Caco-2 (cell line): ENCODE measurements around the gene NOM1. TPM values are rescaled to one million over a fixed set of nuclear protein-coding genes. Genes with fewer than 3 reads are reported as not detected.

Source experiments
- BruUV-seq: library from RNA; stranded (reverse); fragments of 400-500 nt; replicated peaks from 2 replicates; lab custom pipeline; 2021; lab: Mats Ljungman, UMichigan
- CTCF ChIA-PET: fragments of 300-600 bp; sonication (Branson Sonifier 250); formaldehyde crosslinking; loops from one replicate; lab custom pipeline; 2022; ENCODE audit warnings: antibody characterized with exemption; lab: Charles Lee
- POLR2A ChIA-PET: fragments of 300-600 bp; sonication (Branson Sonifier 250); formaldehyde crosslinking; loops from one replicate; lab custom pipeline; 2022; ENCODE audit warnings: antibody characterized with exemption; lab: Charles Lee
- DNase-seq, 2 experiments: peaks; one replicate each; pipeline versions ENCODE4 v3.0.0 to v3.0.0-alpha.2; 2020 to 2022
- H3K27me3 ChIP-seq: replicated peaks from 2 replicates; pipeline ENCODE4 v1.6.0; 2011; ENCODE audit warnings: low read length; ENCODE audit not compliant: control insufficient read depth, insufficient read depth
- H3K36me3 ChIP-seq: 2 replicates; pipeline ENCODE4 v1.5.1; 2011; ENCODE audit warnings: low read length; ENCODE audit not compliant: control insufficient read depth, insufficient read depth
- H3K4me1 ChIP-seq: fragments of 250-450 bp; sonication (Bioruptor Pico); 2 replicates; pipeline ENCODE4 v1.5.1; 2020; ENCODE audit warnings: mild to moderate bottlenecking
- H3K4me3 ChIP-seq: 2 replicates; pipeline ENCODE4 v1.5.1; 2011; ENCODE audit warnings: low read depth, mild to moderate bottlenecking, control low read depth, low read length
- H3K9me3 ChIP-seq: fragments of 250-450 bp; sonication (Bioruptor Pico); 2 replicates; pipeline ENCODE4 v1.5.1; 2020; ENCODE audit warnings: mild to moderate bottlenecking, moderate library complexity
- H3K27ac Mint-ChIP-seq: one replicate; pipeline ENCODE4 v1.8.0; 2022; ENCODE audit warnings: mixed read lengths; ENCODE audit not compliant: unreplicated experiment
- H3K27me3 Mint-ChIP-seq: one replicate; pipeline ENCODE4 v1.8.0; 2022; ENCODE audit warnings: mixed read lengths; ENCODE audit not compliant: insufficient read depth, unreplicated experiment
- H3K36me3 Mint-ChIP-seq: one replicate; pipeline ENCODE4 v1.8.0; 2022; ENCODE audit warnings: mild to moderate bottlenecking, mixed read lengths; ENCODE audit not compliant: insufficient read depth, unreplicated experiment
- H3K4me1 Mint-ChIP-seq: one replicate; pipeline ENCODE4 v1.8.0; 2022; ENCODE audit warnings: low read depth, mixed read lengths; ENCODE audit not compliant: unreplicated experiment
- H3K4me3 Mint-ChIP-seq: one replicate; pipeline ENCODE4 v1.8.0; 2022; ENCODE audit warnings: mild to moderate bottlenecking, moderate library complexity, mixed read lengths; ENCODE audit not compliant: unreplicated experiment
- H3K9me3 Mint-ChIP-seq: one replicate; pipeline ENCODE4 v1.8.0; 2022; ENCODE audit warnings: mixed read lengths; ENCODE audit not compliant: unreplicated experiment
- intact Hi-C: fragments of 100-400 bp; cut with micrococcal nuclease; formaldehyde crosslinking; loops from one replicate; pipeline ENCODE4 v1.10.0; 2022; ENCODE audit not compliant: unreplicated experiment
- total RNA-seq: library from RNA; stranded (reverse); gene quantifications from 2 replicates; pipeline ENCODE4 v1.2.3, GENCODE V29; 2022
- TF ChIP-seq, protein P1 (sequence below), 2 experiments: fragments of 200-600 bp in 1 of 2; IDR thresholded peaks; 1 replicate in 1 of 2; 2 replicates in 1 of 2; pipeline versions ENCODE4 v1.5.1 to v1.8.0; 2011 to 2022; ENCODE audit warnings: antibody characterized with exemption in 1 of 2, control low read depth in 1 of 2, inconsistent platforms in 1 of 2, low read depth in 1 of 2, low read length in 1 of 2, mild to moderate bottlenecking in 1 of 2, moderate library complexity in 1 of 2; ENCODE audit not compliant: insufficient read depth in 1 of 2, severe bottlenecking in 1 of 2, unreplicated experiment in 1 of 2

The NOM1 gene
- total RNA-seq, 1 experiment from 2014 or later = 37.7 TPM

- no peaks in the 10 kb centered on the region for H3K27me3 ChIP-seq
- CTCF ChIA-PET = no interaction called here
- peaks cover 5% of the 10 kb centered on the region for H3K36me3 Mint-ChIP-seq
- H3K4me3 Mint-ChIP-seq = peak overlapping the region; percentile 33
- TF ChIP-seq, protein P1, sequence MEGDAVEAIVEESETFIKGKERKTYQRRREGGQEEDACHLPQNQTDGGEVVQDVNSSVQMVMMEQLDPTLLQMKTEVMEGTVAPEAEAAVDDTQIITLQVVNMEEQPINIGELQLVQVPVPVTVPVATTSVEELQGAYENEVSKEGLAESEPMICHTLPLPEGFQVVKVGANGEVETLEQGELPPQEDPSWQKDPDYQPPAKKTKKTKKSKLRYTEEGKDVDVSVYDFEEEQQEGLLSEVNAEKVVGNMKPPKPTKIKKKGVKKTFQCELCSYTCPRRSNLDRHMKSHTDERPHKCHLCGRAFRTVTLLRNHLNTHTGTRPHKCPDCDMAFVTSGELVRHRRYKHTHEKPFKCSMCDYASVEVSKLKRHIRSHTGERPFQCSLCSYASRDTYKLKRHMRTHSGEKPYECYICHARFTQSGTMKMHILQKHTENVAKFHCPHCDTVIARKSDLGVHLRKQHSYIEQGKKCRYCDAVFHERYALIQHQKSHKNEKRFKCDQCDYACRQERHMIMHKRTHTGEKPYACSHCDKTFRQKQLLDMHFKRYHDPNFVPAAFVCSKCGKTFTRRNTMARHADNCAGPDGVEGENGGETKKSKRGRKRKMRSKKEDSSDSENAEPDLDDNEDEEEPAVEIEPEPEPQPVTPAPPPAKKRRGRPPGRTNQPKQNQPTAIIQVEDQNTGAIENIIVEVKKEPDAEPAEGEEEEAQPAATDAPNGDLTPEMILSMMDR (IDR thresholded peaks at IDR 0.05; ENCODE audit: insufficient read depth in 1 of 2, low read depth in 1 of 2, low read length in 1 of 2, severe bottlenecking in 1 of 2, unreplicated experiment in 1 of 2) = no peak
- POLR2A ChIA-PET = no interaction called here
- peak overlapping the region; percentile 36 for H3K4me3 ChIP-seq
- no peaks in the 10 kb centered on the region; the same call in 1 of the 2 replicates for H3K4me1 ChIP-seq
- no peaks in the 10 kb centered on the region for H3K9me3 Mint-ChIP-seq
- no peaks in the 10 kb centered on the region for H3K9me3 ChIP-seq
- H3K27ac Mint-ChIP-seq = no peak overlapping the region
- no peak for DNase-seq
- H3K27me3 Mint-ChIP-seq = no peaks in the 10 kb centered on the region
- intact Hi-C loops = no loop called here
- H3K36me3 ChIP-seq = no peaks in the 10 kb centered on the region
- no TSS peak for BruUV-seq
- H3K4me1 Mint-ChIP-seq = peaks cover 20% of the 10 kb centered on the region
Observed at GRCh38 chr7:157021071-157021870, 71.8 kb downstream of the NOM1 start.

DNA sequence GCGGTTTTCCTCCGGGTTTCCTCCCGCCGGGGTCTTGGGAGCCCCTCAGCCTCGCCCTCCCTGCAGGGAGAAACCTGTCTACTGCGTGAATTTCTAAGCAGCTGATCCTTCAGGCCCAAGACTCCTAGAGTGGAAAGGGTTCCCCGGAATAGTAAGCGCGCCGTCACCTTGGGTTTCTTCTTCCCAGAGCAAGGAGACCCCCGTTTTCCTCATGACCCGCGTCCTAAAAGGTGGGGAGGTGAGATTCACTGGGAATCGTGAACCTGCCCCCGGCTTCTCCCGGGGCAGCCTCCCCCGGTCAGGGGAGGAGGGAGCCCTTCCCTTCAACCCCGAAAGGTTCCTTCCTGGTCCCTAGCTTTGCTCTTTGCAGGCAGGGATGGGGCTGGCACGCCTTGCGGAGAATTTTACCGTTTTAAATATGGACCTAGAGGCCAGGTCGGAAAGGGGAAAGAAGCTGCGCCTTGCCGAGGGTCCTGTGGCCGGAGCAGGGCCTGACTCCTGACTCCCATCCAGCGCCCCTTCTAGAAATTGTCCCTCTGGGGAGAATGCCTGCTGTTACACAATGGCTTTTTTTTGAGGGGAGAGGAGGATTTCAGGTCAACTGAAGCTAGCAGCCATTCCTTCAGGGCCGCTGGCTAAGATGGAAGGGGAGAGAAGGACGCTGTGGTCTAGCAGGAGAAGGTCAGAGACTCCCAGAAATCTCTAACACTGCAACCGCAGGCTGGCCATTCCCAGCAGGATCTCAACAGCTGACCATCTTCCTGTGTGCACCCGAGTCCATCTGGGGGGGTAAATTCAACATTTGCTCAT is 72.6 kb downstream of the NOM1 start:
- no TSS peak for BruUV-seq

More for the DNA sequence above, 72.6 kb downstream of the NOM1 start:
- H3K27me3 ChIP-seq = no peaks in the 10 kb centered on the region
- H3K36me3 ChIP-seq = no peaks in the 10 kb centered on the region
- CTCF ChIA-PET = interaction anchor here (1.2 kb wide), 1 partner anchor 8 kb away, joined by 3 read pairs; no protein-coding TSS in a partner anchor
- no peak for DNase-seq
- H3K9me3 Mint-ChIP-seq = no peaks in the 10 kb centered on the region
- no peak overlapping the region for H3K4me3 Mint-ChIP-seq
- peak overlapping the region; percentile 36; the same call in 1 of the 2 replicates for H3K4me3 ChIP-seq
- no peaks in the 10 kb centered on the region for H3K27me3 Mint-ChIP-seq
- H3K4me1 Mint-ChIP-seq = peaks cover 20% of the 10 kb centered on the region
- no peaks in the 10 kb centered on the region for H3K9me3 ChIP-seq
- no peak overlapping the region for H3K27ac Mint-ChIP-seq
- H3K36me3 Mint-ChIP-seq = peaks cover 5% of the 10 kb centered on the region
- POLR2A ChIA-PET = interaction anchor here (1.0 kb wide), 1 partner anchor 8 kb away, joined by 4 read pairs; no protein-coding TSS in a partner anchor
- TF ChIP-seq, protein P1 (IDR thresholded peaks at IDR 0.05; ENCODE audit: insufficient read depth in 1 of 2, low read depth in 1 of 2, low read length in 1 of 2, severe bottlenecking in 1 of 2, unreplicated experiment in 1 of 2) = no peak
- H3K4me1 ChIP-seq = no peaks in the 10 kb centered on the region; the same call in 1 of the 2 replicates
- intact Hi-C loops = no loop called here

Other genes with a start within 250 kb of the NOM1 start
- 77.9 and 90.8 TPM in 2 replicates for gene LMBR1, start 56.5 kb upstream of the NOM1 start, total RNA-seq
- gene MNX1, start 61.0 kb downstream of the NOM1 start, total RNA-seq = 34.0 and 36.5 TPM in 2 replicates
- 76.1 and 78.8 TPM in 2 replicates for gene UBE3C, start 189.2 kb downstream of the NOM1 start, total RNA-seq